ENCODE measurements around the gene GSKIP.

- TF ChIP-seq CTCF (IDR thresholded peaks at IDR 0.05) (no peak), EZH2phosphoT487 (IDR thresholded peaks at IDR 0.05) (no peak), EZH2 (IDR thresholded peaks at IDR 0.05) (no peak)
Measured at GRCh38 chr14:96370528-96370927, 7.2 kb downstream of the GSKIP start.

Data from neural progenitor cell (in vitro differentiated cells).